Measurements from ENCODE around the gene STX7.

STX7 gene

DNA sequence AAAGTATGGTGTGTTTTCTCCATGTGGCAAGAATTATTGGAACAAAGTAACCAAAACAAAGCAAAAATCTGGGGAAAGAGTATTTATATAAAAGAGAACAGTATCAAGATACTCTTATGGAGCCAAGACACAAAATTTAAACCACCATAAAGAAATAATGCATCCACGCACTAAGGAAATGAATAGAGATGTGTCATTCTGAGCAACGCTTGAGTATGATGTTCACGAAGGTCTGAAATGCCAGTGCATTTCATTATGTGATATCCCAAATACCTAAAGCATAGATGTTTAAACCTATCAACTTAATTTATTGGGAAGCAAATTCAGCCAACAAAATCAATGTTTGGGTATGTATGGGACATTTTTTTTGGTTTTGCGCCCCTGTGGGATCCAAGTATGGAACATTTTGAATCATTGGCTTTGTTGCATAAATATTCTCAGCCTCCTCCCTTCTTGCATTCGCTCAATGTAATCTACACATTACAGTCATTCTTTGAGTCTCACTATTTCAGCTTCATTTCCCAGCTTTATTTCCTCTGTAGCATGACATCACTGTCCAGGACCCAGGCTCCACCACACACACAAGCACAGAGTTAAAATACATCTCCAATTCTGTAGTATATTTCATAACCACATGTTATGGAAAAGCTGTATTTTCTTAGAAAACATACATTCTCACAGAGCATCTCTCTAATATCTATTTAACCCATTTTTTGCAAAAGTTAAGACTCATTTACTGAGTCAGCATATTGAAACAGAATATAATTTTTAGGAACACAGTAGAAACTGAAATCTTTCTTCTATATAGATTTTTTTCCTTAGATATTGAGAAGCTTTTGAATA, 100.0 kb downstream of the STX7 start:
- no peak for DNase-seq (ENCODE audit: low read depth)

DNA sequence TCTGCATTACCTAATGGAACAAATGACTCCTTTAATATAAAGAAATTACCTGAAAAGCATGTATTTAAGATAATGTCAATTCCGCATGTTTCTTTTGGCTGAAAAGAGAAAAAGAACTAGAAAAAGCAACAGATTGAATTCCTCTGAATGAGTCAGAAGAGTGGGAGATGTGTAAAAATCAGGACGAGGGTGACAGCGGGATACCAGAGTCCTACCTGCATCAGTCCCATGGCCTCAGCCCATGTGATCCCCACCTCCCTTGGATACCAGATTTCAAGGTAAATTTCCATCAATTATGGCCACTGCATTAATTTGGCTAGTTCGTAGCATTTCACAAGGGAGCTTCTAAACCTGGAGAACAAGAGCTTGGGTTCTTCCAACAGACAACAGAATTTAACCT, 101.6 kb downstream of the STX7 start:
- no peak for DNase-seq (ENCODE audit: low read depth)

- no peak for DNase-seq (ENCODE audit: low read depth)
These were observed 102.1 kb downstream of the STX7 start for GRCh38 chr6:132410830-132411229.

GRCh38 chr6:132405143-132405915, 107.6 kb downstream of the STX7 start:
- no peak for DNase-seq (ENCODE audit: low read depth)

- no peak for DNase-seq (ENCODE audit: low read depth)
These were observed 108.2 kb downstream of the STX7 start for GRCh38 chr6:132404736-132405135.

DNA sequence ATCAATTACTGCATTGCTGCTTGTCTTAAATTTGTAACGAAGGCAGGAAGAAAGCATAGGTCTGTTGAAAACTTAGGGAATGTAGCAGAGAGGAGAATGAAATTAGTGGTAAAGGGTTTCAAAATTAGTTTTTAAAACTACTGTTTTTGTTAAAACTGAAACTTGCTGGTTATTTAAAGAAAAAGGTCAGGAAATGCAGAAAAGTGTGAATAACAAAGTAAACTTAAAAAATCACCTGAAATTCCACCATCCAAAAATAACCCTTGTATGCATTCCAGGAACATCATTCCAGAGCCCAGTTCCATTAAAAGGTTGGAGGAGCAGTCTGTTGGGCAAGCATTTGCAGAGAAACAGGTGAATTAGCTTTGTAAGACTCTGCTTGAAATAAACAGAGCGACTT, 108.6 kb downstream of the STX7 start:
- DNase-seq (ENCODE audit: low read depth) = no peak

DNA sequence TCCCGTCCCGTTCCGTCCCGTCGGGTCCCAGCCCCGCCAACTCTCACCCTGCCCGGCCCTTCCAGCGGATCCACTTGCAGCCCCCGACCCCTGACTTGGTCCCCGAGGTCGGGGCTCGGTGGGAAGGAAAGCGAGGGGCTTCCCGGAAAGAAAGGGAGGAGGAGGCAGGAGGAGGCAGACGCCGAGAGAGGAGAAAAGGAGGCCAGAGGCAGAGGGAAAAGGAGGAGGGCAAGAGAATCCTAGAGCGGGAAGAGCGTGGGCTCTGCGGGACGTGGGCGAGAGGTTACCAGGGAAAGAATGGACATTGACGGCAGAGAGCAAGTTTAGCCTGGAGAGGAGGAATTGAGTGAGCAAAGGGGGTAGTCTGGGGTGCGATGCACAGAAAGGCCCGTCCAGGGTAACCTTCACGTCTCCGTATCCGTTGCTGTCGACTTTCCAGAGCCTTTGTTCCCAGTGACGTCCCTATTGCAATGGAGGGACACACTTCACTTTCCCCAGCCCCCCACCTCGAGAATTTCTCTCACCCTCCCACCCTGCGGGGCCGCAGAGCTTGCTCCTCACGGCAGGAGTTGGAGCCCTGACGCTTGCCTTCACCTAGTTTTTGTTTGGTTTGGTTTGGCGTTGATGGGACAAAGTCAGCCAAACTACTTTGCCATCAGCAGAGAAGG, 111.2 kb downstream of the STX7 start:
- no peak for DNase-seq (ENCODE audit: low read depth)

- DNase-seq (ENCODE audit: low read depth) = no peak
These were observed 111.9 kb downstream of the STX7 start, which contains the start of gene MOXD1 for GRCh38 chr6:132400883-132401617. Gene MOXD1, minus strand, starts transcription at chr6:132401475. Its CDS starts 49 bp downstream, at chr6:132401426.

- DNase-seq (ENCODE audit: low read depth) = no peak
These were observed 112.4 kb downstream of the STX7 start for GRCh38 chr6:132400555-132400882.

- no peak for DNase-seq (ENCODE audit: low read depth)
These were observed 113.4 kb downstream of the STX7 start for GRCh38 chr6:132399376-132400074.

Measured in GM04503 (cell line).